Measurements from ENCODE around the gene PARD3B. TPM values are rescaled to one million over a fixed set of nuclear protein-coding genes. Genes with fewer than 3 reads are reported as not detected.

Gene PARD3B
- total RNA-seq, 1 experiment from 2014 or later: 7.6 TPM

DNA sequence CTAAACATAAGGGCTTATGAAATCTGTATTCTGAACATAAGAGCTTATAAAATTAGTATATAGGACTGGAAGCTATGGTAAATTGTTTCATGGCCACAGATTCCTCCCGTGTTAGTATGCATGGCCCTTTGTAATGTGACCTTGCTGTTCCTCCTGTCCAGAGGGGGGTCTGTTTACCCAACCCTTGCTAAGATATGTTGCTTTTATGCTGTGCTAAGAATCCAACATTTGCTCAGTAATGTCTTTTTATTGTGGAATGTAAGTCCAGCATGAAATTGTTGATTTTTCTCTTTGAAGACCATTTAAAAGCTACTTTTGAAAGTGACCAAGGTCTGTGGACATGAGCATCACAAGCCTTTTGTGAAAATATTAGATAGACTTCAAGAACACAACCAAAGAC lies 485.4 kb downstream of the PARD3B start:
- Histone ChIP-seq H3K9me3 (ENCODE audit: low read depth, low read length, poor library complexity, severe bottlenecking) (no peaks in the 10 kb centered on the region), H3K4me1 (ENCODE audit: insufficient read depth, low read length, poor library complexity, severe bottlenecking) (no peaks in the 10 kb centered on the region), H3K27me3 (replicated peaks; ENCODE audit: insufficient read depth, low read depth, low read length, poor library complexity) (no peaks in the 10 kb centered on the region), H3K36me3 (ENCODE audit: insufficient read depth, low read length, poor library complexity, severe bottlenecking) (no peaks in the 10 kb centered on the region), H3K27ac (ENCODE audit: low read depth, low read length, poor library complexity, severe bottlenecking) (no peak overlapping the region), H3K4me3 (ENCODE audit: low read depth, low read length, poor library complexity, severe bottlenecking) (no peak overlapping the region)
- TF ChIP-seq, protein P1, sequence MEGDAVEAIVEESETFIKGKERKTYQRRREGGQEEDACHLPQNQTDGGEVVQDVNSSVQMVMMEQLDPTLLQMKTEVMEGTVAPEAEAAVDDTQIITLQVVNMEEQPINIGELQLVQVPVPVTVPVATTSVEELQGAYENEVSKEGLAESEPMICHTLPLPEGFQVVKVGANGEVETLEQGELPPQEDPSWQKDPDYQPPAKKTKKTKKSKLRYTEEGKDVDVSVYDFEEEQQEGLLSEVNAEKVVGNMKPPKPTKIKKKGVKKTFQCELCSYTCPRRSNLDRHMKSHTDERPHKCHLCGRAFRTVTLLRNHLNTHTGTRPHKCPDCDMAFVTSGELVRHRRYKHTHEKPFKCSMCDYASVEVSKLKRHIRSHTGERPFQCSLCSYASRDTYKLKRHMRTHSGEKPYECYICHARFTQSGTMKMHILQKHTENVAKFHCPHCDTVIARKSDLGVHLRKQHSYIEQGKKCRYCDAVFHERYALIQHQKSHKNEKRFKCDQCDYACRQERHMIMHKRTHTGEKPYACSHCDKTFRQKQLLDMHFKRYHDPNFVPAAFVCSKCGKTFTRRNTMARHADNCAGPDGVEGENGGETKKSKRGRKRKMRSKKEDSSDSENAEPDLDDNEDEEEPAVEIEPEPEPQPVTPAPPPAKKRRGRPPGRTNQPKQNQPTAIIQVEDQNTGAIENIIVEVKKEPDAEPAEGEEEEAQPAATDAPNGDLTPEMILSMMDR (conservative IDR thresholded peaks at IDR 0.05; ENCODE audit: low read depth, low read length): no peak
- TF ChIP-seq EZH2 (IDR thresholded peaks at IDR 0.05; ENCODE audit: borderline replicate concordance, low read depth, low read length, poor library complexity, severe bottlenecking): no peak
- BruUV-seq (replicated peaks): no TSS peak
- POLR2A ChIA-PET (ENCODE audit: low non-redundant PET): no interaction called here
- intact Hi-C loops (cut with micrococcal nuclease; ENCODE audit: unreplicated experiment): no loop called here
- no peak for DNase-seq (ENCODE audit: low spot score)
- CTCF ChIA-PET: no interaction called here

GRCh38 chr2:205032093-205032551 lies 486.8 kb downstream of the PARD3B start:
- H3K4me3 ChIP-seq (ENCODE audit: low read depth, low read length, poor library complexity, severe bottlenecking): no peak overlapping the region
- CTCF ChIA-PET: no interaction called here
- no TSS peak for BruUV-seq (replicated peaks)
- no peak overlapping the region for H3K27ac ChIP-seq (ENCODE audit: low read depth, low read length, poor library complexity, severe bottlenecking)
- no peaks in the 10 kb centered on the region for H3K27me3 ChIP-seq (replicated peaks; ENCODE audit: insufficient read depth, low read depth, low read length, poor library complexity)
- DNase-seq (ENCODE audit: low spot score): no peak
- TF ChIP-seq EZH2 (IDR thresholded peaks at IDR 0.05; ENCODE audit: borderline replicate concordance, low read depth, low read length, poor library complexity, severe bottlenecking): no peak
- TF ChIP-seq, protein P1 (conservative IDR thresholded peaks at IDR 0.05; ENCODE audit: low read depth, low read length): no peak
- POLR2A ChIA-PET (ENCODE audit: low non-redundant PET): no interaction called here
- H3K9me3 ChIP-seq (ENCODE audit: low read depth, low read length, poor library complexity, severe bottlenecking): no peaks in the 10 kb centered on the region
- intact Hi-C loops (cut with micrococcal nuclease; ENCODE audit: unreplicated experiment): no loop called here
- no peaks in the 10 kb centered on the region for H3K4me1 ChIP-seq (ENCODE audit: insufficient read depth, low read length, poor library complexity, severe bottlenecking)
- no peaks in the 10 kb centered on the region for H3K36me3 ChIP-seq (ENCODE audit: insufficient read depth, low read length, poor library complexity, severe bottlenecking)

DNA sequence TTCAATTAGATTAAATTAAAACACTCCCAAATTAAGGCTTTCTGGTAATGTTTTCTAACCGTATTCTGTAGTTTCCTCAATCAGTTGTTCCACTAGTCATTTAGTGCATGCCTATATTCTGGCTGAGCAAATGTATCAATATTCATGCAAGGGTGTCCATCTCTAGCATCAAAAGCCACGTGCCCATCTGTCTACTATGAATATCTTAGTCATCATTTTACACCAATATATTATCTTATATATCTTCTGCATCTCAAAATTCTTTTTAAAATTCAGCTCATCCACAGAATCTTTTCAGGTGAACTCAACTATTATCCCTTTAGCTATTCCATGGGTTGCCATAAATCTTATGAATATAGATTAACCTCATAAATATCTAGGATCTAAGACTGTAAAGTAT lies 488.2 kb downstream of the PARD3B start:
- POLR2A ChIA-PET (ENCODE audit: low non-redundant PET): no interaction called here

More for the DNA sequence above, 488.2 kb downstream of the PARD3B start:
- BruUV-seq (replicated peaks): no TSS peak
- H3K27me3 ChIP-seq (replicated peaks; ENCODE audit: insufficient read depth, low read depth, low read length, poor library complexity): no peaks in the 10 kb centered on the region
- H3K27ac ChIP-seq (ENCODE audit: low read depth, low read length, poor library complexity, severe bottlenecking): no peak overlapping the region
- CTCF ChIA-PET: no interaction called here
- intact Hi-C loops (cut with micrococcal nuclease; ENCODE audit: unreplicated experiment): no loop called here
- no peaks in the 10 kb centered on the region for H3K36me3 ChIP-seq (ENCODE audit: insufficient read depth, low read length, poor library complexity, severe bottlenecking)
- TF ChIP-seq EZH2 (IDR thresholded peaks at IDR 0.05; ENCODE audit: borderline replicate concordance, low read depth, low read length, poor library complexity, severe bottlenecking): no peak
- TF ChIP-seq, protein P1 (conservative IDR thresholded peaks at IDR 0.05; ENCODE audit: low read depth, low read length): no peak
- DNase-seq (ENCODE audit: low spot score): no peak
- H3K9me3 ChIP-seq (ENCODE audit: low read depth, low read length, poor library complexity, severe bottlenecking): no peaks in the 10 kb centered on the region
- H3K4me1 ChIP-seq (ENCODE audit: insufficient read depth, low read length, poor library complexity, severe bottlenecking): no peaks in the 10 kb centered on the region
- H3K4me3 ChIP-seq (ENCODE audit: low read depth, low read length, poor library complexity, severe bottlenecking): no peak overlapping the region

All from A673 (cell line).